ENCODE measurements around the gene SEL1L. TPM values are rescaled to one million over a fixed set of nuclear protein-coding genes. Genes with fewer than 3 reads are reported as not detected.
"Not testable (repeated sequence)": the region's sequence is repeated elsewhere in the genome, so short reads cannot be mapped to it uniquely, and the experiment has no call there.

Gene SEL1L
- total RNA-seq, 1 donor from 2014 or later: 55.4 TPM

- ATAC-seq (ENCODE audit: low read depth) (no peak), DNase-seq (no peak)
- H3K27me3 Mint-ChIP-seq: no peaks in the 10 kb centered on the region
- CTCF ChIA-PET: no interaction called here
- H3K27ac Mint-ChIP-seq: peak overlapping the region; percentile 83
- H3K36me3 Mint-ChIP-seq (ENCODE audit: low read depth): peaks cover 47% of the 10 kb centered on the region
- intact Hi-C loops (cut with micrococcal nuclease): loop anchor here (2.0 kb wide), 1 partner anchor 60 kb away; no protein-coding TSS in a partner anchor
- peak overlapping the region; percentile 65 for H3K4me3 Mint-ChIP-seq
- POLR2A ChIA-PET: no interaction called here
- TF ChIP-seq CTCF (IDR thresholded peaks at IDR 0.05): no peak
- no peaks in the 10 kb centered on the region for H3K9me3 Mint-ChIP-seq
- H3K4me1 Mint-ChIP-seq: peaks cover 48% of the 10 kb centered on the region
Observed at GRCh38 chr14:81474685-81475324, 58.8 kb downstream of the SEL1L start.

DNA sequence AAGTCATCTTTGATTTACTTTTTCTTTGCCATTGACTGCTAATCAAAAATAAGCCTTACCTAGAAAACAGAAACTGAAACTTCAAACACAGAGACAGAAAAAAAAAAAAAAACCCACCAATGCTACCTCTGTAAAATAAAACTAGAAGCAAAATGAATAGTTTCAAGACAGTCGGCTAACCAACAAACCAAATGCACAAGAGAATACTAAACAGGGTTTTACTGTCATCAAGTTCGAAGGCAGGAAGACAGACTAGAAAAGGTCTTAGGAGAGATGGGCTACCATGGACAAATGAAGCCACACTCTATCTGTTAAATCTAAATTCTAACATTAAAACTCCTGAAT is 59.5 kb downstream of the SEL1L start:
- Mint-ChIP-seq H3K27ac (peak overlapping the region; percentile 83), H3K9me3 (no peaks in the 10 kb centered on the region), H3K4me1 (peaks cover 51% of the 10 kb centered on the region), H3K27me3 (no peaks in the 10 kb centered on the region), H3K36me3 (ENCODE audit: low read depth) (peaks cover 41% of the 10 kb centered on the region), H3K4me3 (peak overlapping the region; percentile 65)
- ATAC-seq (ENCODE audit: low read depth): peak; percentile 53
- ChIA-PET POLR2A (no interaction called here), CTCF (no interaction called here)
- no peak for TF ChIP-seq CTCF (IDR thresholded peaks at IDR 0.05)
- intact Hi-C loops (cut with micrococcal nuclease): loop anchor here (2.0 kb wide), 1 partner anchor 61 kb away; no protein-coding TSS in a partner anchor
- no peak for DNase-seq

DNA sequence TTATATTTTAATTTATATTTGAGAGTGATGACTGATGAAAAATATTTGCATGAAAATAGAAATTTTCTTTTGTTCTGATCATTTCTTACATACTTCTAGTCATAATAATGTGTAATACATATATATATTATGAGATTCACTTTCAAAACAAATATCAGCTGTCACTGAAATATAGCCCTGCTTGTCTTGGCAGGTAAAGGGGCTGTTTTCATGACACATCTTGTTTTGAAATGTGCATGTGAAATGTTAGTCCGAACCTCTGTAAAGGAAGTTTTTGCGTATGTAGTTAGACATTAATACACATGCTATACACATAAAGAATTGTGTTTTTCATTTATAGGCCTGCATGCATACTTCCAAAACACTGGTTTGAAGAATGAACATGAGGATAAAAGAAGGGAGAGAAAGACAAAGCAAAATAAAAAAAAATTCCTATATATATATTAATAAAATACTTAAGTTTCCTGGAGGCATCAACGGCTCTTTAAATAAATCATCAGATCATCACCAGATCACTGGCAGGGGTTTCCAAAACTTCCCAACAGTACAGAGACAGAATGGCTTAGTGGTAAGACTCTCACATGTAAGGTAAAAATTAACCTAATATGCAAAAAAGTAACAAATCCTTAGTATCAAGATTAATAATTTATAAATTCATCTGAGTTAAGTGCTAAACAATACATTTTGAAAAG is 60.1 kb downstream of the SEL1L start:
- H3K27me3 Mint-ChIP-seq: no peaks in the 10 kb centered on the region
- H3K9me3 Mint-ChIP-seq: no peaks in the 10 kb centered on the region
- TF ChIP-seq CTCF (IDR thresholded peaks at IDR 0.05): no peak
- ATAC-seq (ENCODE audit: low read depth) (no peak), DNase-seq (no peak)
- H3K4me3 Mint-ChIP-seq: peak overlapping the region; percentile 65
- peaks cover 51% of the 10 kb centered on the region for H3K4me1 Mint-ChIP-seq
- H3K36me3 Mint-ChIP-seq (ENCODE audit: low read depth): peaks cover 36% of the 10 kb centered on the region
- intact Hi-C loops (cut with micrococcal nuclease): loop anchor here (2.0 kb wide), 1 partner anchor 61 kb away; no protein-coding TSS in a partner anchor
- no peak overlapping the region for H3K27ac Mint-ChIP-seq
- ChIA-PET POLR2A (no interaction called here), CTCF (interaction anchor here (1.3 kb wide), 1 partner anchor 9 kb away, joined by 4 read pairs; no protein-coding TSS in a partner anchor)

- Mint-ChIP-seq H3K27ac (no peak overlapping the region), H3K4me1 (peaks cover 51% of the 10 kb centered on the region), H3K4me3 (no peak overlapping the region), H3K9me3 (no peaks in the 10 kb centered on the region), H3K27me3 (no peaks in the 10 kb centered on the region), H3K36me3 (ENCODE audit: low read depth) (peaks cover 26% of the 10 kb centered on the region)
- ChIA-PET CTCF (interaction anchor here (1.3 kb wide), 1 partner anchor 8 kb away, joined by 4 read pairs; no protein-coding TSS in a partner anchor), POLR2A (interaction anchor here (0.9 kb wide), 1 partner anchor 251 kb away, joined by 3 read pairs; the partner anchor contains the start of gene GTF2A1)
- DNase-seq (no peak), ATAC-seq (ENCODE audit: low read depth) (no peak)
- intact Hi-C loops (cut with micrococcal nuclease): no loop called here
- no peak for TF ChIP-seq CTCF (IDR thresholded peaks at IDR 0.05)
Observed at GRCh38 chr14:81472096-81472800, 61.4 kb downstream of the SEL1L start.

DNA sequence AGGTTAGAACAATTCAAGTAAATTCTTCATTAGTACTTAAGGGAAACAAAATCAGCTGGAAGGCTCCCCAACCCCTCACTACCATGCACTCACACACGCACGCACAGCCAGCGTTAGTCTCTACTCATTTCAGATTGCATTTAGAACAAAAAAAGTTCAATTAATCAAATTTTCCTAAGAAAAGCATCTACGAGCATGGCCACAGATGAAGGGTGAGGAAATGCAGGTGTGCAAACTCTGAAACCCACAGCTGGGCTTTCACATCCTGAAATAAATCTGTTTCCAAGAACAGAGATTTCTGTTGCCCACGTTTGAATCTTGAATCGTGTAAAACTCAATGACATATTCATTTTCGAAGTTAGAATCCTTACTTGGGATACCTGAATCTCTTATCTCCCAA is 62.6 kb downstream of the SEL1L start:
- peaks cover 16% of the 10 kb centered on the region for H3K36me3 Mint-ChIP-seq (ENCODE audit: low read depth)
- H3K27ac Mint-ChIP-seq: peak overlapping the region; percentile 73
- CTCF ChIA-PET: interaction anchor here (1.2 kb wide), 1 partner anchor 17 kb away, joined by 3 read pairs; no protein-coding TSS in a partner anchor
- DNase-seq (no peak), ATAC-seq (ENCODE audit: low read depth) (peak; percentile 32)
- peak overlapping the region; percentile 52 for H3K4me3 Mint-ChIP-seq
- intact Hi-C loops (cut with micrococcal nuclease): no loop called here
- POLR2A ChIA-PET: interaction anchor here (0.7 to 2.0 kb wide), 3 partner anchors 250 to 921 kb away, joined by 4 to 14 read pairs (median 7); partner anchors contain the start of gene GTF2A1
- H3K4me1 Mint-ChIP-seq: peaks cover 51% of the 10 kb centered on the region
- no peaks in the 10 kb centered on the region for H3K27me3 Mint-ChIP-seq
- TF ChIP-seq CTCF (IDR thresholded peaks at IDR 0.05): no peak
- H3K9me3 Mint-ChIP-seq: no peaks in the 10 kb centered on the region

DNA sequence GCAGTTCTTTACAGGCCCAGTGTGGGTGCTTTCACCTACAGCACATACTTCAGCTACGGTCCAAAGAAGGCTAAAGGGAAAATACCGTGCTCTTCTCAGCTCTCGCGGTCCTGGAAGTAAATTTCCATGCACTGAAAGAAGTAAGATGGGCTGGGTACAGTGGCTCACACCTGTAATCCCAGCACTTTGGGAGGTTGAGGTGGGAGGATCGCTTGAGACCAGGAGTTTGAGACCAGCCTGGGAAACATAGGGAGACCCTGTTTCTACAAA is 63.2 kb downstream of the SEL1L start:
- ChIA-PET CTCF (interaction anchor here (1.2 kb wide), 1 partner anchor 17 kb away, joined by 3 read pairs; no protein-coding TSS in a partner anchor), POLR2A (interaction anchor here (0.7 to 2.0 kb wide), 4 partner anchors 249 to 920 kb away, joined by 4 to 14 read pairs (median 6); partner anchors contain the start of gene GTF2A1)
- Mint-ChIP-seq H3K4me1 (peaks cover 51% of the 10 kb centered on the region), H3K36me3 (ENCODE audit: low read depth) (peaks cover 12% of the 10 kb centered on the region), H3K27ac (peak overlapping the region; percentile 73)
- H3K4me3 Mint-ChIP-seq; intact Hi-C loops (cut with micrococcal nuclease); H3K9me3 Mint-ChIP-seq; DNase-seq; H3K27me3 Mint-ChIP-seq: not testable (repeated sequence)
- peak; percentile 16 for ATAC-seq (ENCODE audit: low read depth)
